Globus pallidus (tissue), 1 donor: ENCODE results near the gene WARS2.
"Not testable (repeated sequence)": the region's sequence is repeated elsewhere in the genome, so short reads cannot be mapped to it uniquely, and the experiment has no call there.

ENCODE experiments used
- DNase-seq: peaks from one replicate; pipeline ENCODE4 v3.0.0-alpha.2; 2015; ENCODE audit warnings: low spot score

WARS2 gene

GRCh38 chr1:119140177-119141019 is at the start of gene WARS2:
Gene WARS2 (minus strand): TSS chr1:119140653. CDS start chr1:119140644, 9 bp downstream.
- peak; percentile 96 for DNase-seq

GRCh38 chr1:119188926-119189325 is 48.5 kb upstream of the WARS2 start:
- DNase-seq = no peak

- no peak for DNase-seq
Observed at GRCh38 chr1:119187416-119187815, 47.0 kb upstream of the WARS2 start.

- no peak for DNase-seq
Observed at GRCh38 chr1:119186471-119186870, 46.0 kb upstream of the WARS2 start.

- no peak for DNase-seq
Observed at GRCh38 chr1:119184972-119185371, 44.5 kb upstream of the WARS2 start.

- DNase-seq = no peak
Observed at GRCh38 chr1:119181218-119181617, 40.8 kb upstream of the WARS2 start.

- no peak for DNase-seq
Observed at GRCh38 chr1:119179051-119179450, 38.6 kb upstream of the WARS2 start.

GRCh38 chr1:119172927-119173326 is 32.5 kb upstream of the WARS2 start:
- DNase-seq = not testable (repeated sequence)

- DNase-seq = not testable (repeated sequence)
Observed at GRCh38 chr1:119171381-119172010, 31.0 kb upstream of the WARS2 start.

- DNase-seq = no peak
Observed at GRCh38 chr1:119163396-119163795, 22.9 kb upstream of the WARS2 start.

- DNase-seq = no peak
Observed at GRCh38 chr1:119160866-119161265, 20.4 kb upstream of the WARS2 start.

GRCh38 chr1:119160409-119160808 is 20.0 kb upstream of the WARS2 start:
- DNase-seq = no peak

GRCh38 chr1:119159966-119160365 is 19.5 kb upstream of the WARS2 start:
- DNase-seq = no peak

GRCh38 chr1:119159111-119159510 is 18.7 kb upstream of the WARS2 start:
- DNase-seq = no peak

GRCh38 chr1:119156761-119157160 is 16.3 kb upstream of the WARS2 start:
- DNase-seq = not testable (repeated sequence)

GRCh38 chr1:119155069-119155468 is 14.6 kb upstream of the WARS2 start:
- DNase-seq = not testable (repeated sequence)

GRCh38 chr1:119150150-119150549 is 9.7 kb upstream of the WARS2 start:
- DNase-seq = no peak

GRCh38 chr1:119147661-119148090 is 7.2 kb upstream of the WARS2 start:
- DNase-seq = no peak

GRCh38 chr1:119146466-119146865 is 6.0 kb upstream of the WARS2 start:
- DNase-seq = no peak

- DNase-seq = no peak
Observed at GRCh38 chr1:119144813-119145212, 4.4 kb upstream of the WARS2 start.

- DNase-seq = no peak
Observed at GRCh38 chr1:119143706-119144105, 3.3 kb upstream of the WARS2 start.

- no peak for DNase-seq
Observed at GRCh38 chr1:119141660-119142059, 1.2 kb upstream of the WARS2 start.

- peak; percentile 20 for DNase-seq
Observed at GRCh38 chr1:119141020-119141424, 569 bp upstream of the WARS2 start.

GRCh38 chr1:119139857-119140176 is 636 bp downstream of the WARS2 start:
- DNase-seq = no peak
